HEK293T (cell line): Measurements from ENCODE around the gene G0S2.

Experiments
- L3MBTL2 ChIP-seq: fragments of 450-650 bp; conservative IDR thresholded peaks from 2 replicates; pipeline ENCODE4 v1.6.1; 2016; ENCODE audit warnings: mild to moderate bottlenecking
- NFRKB ChIP-seq: fragments of 450-650 bp; IDR thresholded peaks from 2 replicates; pipeline ENCODE4 v1.6.1; 2016; ENCODE audit warnings: mild to moderate bottlenecking, moderate library complexity
- SP1 ChIP-seq: fragments of 450-650 bp; IDR thresholded peaks from 2 replicates; pipeline ENCODE4 v1.6.1; 2017

GRCh38 chr1:209634005-209634737, 41.0 kb upstream of the G0S2 start:
- no peak for TF ChIP-seq SP1
- TF ChIP-seq NFRKB = no peak
- no peak for TF ChIP-seq L3MBTL2
